ENCODE measurements around the gene VSTM4. TPM values are rescaled to one million over a fixed set of nuclear protein-coding genes. Genes with fewer than 3 reads are reported as not detected.

Gene VSTM4
- total RNA-seq, 1 donor from 2014 or later = 25.2 TPM

DNA sequence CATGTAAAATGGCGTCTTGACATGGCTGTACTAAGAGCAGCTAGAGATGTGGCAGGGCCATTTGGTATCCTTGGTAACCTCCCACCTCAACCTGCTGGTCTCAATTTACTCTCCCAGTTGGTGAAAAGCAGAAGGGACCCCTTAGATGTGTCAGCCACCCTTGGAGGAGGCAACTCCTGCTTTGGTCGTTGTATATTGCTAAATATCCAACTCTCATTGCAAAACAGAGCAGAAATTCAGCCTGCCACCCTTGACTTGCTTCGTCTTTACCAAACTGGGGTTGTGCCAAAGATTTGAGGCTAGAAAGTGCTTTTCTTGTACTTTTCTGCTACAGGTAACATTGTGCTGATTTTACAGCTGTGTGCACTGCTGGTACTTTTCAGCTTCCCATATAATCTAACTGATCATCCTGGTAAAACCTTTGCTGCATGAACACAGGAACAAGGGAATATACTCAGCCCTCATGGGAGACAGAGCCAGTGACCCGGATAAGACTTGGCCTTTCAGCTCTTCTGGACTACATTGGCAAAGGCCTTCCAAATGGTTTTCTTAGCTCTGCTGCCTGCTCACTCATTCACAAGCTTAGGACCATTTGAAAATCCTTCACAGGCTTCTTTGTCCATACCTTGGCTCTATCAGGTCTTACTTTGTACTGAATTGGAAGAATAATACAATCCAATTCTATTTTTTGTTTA lies 2.2 kb upstream of the VSTM4 start:
- DNase-seq (ENCODE audit: low read depth) = no peak

DNA sequence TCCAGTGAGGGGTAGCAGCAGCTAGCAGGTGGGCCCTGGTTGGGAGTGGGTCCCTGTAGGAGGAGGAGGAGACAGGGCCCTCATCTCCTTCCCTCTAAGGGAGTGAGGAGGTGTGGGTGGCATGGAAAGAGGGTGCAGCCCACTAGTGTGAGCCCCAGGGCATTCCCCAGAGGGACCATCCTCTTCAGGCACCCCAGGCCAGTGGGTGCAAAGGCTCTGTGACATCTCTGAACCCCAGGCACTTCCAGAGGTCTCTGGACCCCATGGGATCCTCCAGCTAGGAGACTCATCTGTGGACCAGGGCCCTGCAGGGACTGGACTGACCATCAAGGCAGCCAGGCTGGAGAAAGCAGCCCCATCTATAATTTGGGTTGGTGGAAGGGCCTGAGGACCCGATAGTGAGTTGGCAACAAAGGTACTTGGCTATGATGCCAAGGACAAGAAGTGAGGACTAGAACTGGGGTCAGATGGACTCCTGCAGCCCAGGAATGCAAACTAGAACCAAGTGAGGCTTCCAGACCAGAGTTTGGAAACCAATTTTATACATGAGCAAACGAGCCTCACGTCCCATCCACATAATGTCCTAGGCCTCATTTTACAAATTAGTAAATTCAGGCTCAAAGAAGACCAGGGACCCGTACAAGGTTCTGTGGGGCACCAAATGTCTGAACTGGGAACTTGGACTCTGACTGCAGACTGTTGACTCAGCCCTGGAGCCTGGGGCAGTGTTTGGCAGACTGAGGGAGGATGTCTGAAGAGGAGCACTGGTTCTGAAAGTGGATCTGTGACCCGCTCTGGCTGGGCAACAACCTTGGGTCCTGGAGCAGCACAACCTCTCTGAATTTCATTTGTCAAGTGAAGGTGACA lies 1.4 kb upstream of the VSTM4 start:
- DNase-seq (ENCODE audit: low read depth) = no peak

DNA sequence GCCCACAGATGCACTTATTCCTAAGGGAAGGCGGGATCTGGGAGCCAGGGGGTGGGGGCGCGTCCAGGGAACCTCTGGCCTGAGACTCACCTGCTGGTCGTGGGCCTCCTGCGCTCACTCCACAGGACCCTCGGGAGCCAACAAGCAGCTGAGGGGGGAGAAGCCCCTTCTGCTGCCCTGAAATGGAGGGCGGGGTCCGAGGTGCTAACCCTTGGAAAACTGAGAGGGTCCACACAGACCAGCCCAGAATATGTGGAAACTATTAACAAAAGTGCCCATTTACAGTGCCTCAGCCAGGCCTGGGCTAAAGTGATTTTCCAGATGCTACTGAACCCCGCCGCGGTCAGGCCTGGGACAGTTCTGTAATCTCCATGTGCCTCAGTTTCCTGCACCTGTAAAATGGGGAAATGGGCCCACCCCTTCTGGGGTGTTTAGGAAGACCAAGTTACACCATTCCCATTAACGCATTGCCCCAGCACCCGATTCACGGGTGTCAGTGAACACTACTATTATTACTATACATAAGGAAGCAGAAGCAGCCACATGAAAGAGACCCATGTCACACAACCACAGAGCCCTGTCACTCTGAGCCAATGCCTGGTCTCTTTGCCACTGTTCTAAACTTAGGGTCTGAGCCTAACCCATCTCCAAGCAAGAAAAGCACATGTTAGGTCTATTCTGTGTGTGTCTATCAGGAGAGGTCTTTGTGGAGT lies 630 bp upstream of the VSTM4 start:
- no peak for DNase-seq (ENCODE audit: low read depth)

DNA sequence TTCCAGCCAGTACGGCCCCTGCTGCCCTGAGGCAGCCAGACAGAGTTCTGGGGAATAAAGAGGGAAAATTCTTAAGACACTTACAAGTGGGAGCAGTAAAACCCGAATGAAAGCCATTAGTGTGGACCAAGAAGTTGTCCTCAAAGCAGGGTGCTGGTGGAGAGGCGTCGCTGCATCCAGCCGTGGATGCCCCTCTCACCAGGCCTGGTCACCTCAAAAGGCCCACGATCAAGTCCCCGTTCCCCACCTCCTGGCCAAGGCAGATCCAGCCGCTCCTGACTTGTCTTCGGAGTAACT lies 656 bp downstream of the VSTM4 start:
- no peak for DNase-seq (ENCODE audit: low read depth)

DNA sequence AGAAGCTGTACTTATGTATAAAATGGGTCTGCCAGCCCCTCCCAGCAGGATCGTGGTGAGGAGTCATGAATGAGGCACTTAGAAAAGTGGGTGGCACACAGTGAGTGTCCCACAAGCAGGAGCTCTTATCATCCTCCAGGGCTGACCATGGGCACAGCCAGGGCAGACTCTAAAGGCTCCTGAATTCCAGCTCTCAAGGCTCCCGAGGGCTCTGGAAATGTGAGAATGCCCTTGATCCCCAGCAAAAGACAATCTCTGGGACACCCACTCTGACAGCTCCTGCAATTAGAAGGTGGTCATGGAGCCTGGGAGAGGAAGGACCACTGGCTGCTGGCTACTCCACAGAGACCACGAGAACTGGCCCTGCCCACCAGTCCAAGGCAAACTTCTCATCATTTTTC lies 1.6 kb downstream of the VSTM4 start:
- DNase-seq (ENCODE audit: low read depth) = peak; percentile 63

DNA sequence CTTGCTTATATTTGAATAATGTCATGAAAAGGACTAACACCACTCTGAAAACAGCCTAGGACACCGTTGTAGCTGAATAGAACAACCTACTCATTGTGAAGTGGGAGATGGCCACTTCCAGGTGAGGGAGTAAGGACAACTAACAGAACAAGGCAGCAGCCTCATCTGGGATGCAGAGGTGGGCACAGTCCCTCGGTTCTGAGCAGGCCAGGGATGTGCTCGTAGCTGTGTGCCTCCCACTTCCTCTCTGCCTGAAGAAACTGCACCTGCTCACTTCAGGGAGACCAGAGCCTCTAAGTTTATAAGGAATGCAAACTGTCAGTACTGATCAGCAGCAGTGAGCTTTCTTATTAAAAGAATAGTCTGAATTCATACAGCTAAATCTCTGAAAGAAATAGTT lies 2.5 kb downstream of the VSTM4 start:
- DNase-seq (ENCODE audit: low read depth) = no peak

DNA sequence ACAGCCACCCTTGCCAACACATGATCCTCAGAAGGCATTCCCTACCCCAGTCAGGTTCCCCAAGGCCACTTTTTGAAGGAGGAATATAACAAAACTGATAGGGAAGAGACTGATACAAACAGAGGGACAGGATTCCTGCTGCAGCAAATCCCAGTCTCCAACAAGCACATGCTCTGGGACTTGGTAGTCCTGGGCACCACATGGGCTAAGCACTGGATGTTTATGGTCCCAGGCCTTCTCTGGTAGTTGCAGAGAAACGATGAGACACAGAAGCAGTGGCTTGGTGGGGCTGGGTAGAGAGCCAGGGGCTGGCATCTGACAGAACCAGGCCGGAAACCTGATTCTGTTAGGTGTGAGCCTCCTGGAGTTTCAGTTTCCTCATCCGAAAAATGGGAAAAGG lies 3.2 kb downstream of the VSTM4 start:
- DNase-seq (ENCODE audit: low read depth) = no peak

DNA sequence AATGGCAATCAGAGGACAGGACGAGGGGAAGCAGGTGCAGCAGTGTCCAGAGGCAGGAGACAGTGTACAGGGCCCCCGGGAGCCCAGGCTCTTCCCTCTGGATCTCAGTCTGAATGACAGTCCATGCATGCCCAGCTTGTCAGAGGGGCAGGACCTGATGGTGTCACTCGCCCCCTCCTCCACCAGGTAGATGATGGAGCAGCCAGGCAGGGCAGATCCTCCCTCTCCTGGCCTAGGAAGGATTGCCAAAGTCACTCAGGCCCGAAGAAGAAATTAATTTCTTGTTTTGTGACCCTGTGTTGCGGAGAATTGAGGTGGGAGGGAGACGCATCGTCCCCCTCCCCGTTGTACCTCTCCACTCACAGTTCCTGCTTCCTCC lies 4.0 kb downstream of the VSTM4 start:
- DNase-seq (ENCODE audit: low read depth) = no peak

DNA sequence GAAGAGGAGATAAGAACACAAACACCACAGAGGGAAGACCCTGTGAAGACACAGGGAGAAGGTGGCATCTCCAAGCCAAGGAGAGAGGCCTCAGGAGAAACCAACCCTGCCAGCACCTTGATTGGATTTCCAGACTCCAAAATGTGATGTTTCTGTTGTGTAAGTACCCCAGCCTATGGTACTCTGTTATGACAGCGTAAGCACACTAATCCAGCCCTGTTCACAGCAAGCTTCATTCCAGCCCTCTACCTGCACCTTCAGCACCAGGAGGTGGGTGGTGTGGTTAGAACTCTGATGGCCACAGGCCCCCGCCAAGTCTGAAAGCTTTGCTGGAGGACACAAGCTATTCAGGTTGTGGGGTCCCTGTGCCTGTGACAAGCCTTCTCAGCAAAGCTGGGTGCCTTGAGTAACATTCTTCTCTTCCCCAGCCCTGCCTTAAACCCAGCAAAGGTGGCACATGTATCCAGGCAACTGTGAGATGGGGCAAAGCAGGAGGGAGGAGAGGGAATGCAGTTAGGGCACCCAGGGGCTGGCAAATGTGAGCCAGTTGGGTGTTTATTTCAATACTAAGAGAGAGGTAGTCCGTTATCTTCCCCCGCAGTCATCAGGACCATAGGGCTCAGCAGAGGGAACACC lies 4.5 kb downstream of the VSTM4 start:
- DNase-seq (ENCODE audit: low read depth) = no peak

DNA sequence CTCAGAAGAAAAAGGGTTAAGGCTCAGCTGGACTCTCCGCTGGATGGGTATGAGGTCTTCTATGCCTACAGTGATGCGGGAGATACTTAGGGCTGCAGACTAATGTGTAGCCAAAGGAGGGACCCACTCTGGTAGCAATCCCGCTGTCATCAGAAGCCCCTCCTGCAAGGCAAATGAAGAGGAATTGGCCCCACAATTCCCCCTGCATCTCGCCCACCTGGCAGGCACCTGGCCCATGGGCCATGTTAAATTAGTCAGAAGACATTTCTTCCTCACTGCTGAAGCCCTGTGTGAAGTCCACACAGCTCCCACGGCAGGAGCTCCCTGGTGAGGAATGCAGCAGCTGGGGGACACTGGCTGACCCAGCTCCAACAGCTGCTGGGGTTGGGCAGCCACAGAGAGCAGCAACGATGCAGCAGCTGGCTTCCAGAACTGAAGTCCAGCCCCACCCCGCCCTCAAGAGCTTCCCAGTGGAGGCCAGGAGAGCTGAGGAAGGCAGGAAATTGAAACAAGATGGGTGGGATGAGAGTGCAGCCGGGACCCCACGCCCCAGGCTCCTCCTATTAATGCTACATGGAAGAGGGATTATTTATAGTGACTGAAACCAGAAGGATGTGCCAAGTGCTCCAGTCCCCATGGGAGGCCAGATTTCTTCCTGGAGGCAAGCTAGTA lies 5.5 kb downstream of the VSTM4 start:
- DNase-seq (ENCODE audit: low read depth) = peak; percentile 98

DNA sequence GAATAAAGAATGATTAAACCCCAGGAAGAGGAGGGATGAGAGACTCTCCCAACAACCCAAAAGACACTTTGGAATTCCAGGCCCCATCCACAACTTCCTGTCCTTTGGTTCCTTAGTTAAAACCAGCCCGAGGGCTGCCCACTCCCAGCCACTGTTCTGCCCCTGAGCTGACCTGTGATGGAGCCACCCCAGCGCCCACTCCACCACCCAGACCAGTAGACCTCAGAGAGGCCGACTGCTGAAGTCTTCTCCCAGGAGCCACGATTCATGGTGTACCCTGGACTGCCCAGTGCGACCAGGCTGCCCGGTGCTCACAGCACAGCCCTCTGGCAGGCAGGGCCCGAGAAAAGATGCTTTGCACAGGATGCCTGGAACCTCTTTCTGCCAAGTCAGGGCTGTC lies 6.7 kb downstream of the VSTM4 start:
- no peak for DNase-seq (ENCODE audit: low read depth)

DNA sequence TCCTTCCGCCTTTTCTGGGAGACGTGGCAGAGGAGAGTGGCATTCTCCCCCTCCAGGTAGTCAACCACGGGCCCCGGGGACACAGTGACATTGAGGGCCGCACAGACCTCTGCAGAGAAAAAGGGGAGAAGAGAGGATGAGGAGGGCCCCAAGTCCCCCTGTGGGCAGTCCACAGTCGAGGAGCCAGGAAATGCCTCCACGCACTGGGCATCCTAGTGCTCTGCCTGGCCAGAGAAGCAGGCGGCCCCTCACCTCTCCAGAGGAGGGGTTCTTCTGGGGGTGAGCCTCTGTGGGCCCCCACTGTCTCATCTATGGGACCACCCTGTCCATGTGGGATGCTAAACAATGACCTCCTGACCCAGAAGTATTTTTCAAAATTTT lies 7.4 kb downstream of the VSTM4 start:
- DNase-seq (ENCODE audit: low read depth) = no peak

DNA sequence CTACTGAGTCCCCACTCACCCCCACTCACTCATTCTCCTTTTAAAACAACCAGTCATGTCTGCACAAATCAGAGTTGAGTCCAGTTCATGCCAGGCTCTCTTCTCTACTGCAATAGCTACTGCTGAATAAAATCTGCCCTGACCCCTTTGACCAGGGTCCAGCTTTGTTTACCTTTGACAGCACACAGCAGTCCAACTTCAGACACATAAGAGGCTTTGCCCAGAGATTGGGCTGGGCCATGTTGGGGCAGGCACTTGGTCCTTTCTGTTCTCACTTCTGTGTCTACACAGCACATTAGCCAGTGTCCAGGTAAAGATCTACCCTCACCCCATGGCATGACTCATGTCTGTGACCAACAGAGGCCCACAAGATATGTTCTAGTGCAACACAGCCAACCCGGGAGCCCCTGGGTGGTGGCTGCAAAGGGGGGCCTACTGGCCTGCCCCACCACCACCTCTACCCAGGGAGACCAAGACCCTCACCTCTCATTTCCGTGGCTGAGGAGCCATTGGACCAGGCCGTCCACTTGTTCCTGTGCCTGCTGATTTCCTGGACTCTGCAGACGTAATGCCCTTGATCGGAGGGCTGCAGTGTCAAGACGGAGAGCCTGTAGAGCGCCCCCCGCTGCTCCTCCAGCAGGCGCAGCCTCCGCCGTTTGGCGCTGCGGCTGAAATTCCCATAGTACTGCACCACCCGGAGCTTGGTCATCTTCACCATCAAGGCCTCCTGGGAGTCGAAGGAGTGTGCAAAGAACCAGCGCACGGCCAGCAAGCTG lies 8.0 kb downstream of the VSTM4 start:
- DNase-seq (ENCODE audit: low read depth) = no peak

DNA sequence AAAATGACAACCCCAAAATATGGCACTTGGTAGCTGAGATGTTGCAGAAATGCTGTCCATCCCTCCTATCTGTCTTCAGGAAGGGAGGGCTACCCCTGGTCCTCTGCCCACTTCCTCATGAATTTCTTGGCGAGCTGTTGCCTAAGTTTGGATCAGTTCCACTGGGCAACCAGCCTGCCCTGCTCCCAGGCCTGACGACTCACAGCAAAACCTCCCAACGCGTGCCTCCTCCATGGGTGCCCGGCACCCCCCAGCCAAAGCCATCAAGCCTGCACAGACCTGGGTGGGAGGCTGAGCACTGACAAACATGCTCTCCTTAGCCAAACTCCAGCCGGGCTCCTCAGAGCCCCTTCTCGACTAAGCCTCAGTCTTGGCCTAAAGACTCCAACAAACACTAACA lies 8.9 kb downstream of the VSTM4 start:
- peak; percentile 55 for DNase-seq (ENCODE audit: low read depth)

DNA sequence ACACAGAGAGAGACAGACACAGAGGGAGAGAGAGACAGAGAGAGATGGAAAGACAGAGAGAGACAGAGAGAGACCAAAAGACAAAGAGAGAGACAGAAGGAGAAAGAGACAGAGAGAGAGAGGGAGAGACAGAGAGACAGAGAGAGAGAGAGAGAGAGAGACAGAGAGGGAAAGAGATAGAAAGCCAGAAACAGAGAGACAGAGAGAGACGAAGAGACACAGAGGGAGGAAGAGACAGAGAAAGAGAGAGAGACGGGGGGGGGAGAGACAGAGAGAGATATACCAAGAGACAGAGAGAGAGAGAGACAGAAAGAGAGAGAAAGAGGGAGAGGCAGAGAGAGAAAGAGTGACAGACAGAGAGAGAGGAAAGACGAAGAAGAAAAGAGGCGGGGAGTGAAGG lies 10.2 kb downstream of the VSTM4 start:
- no peak for DNase-seq (ENCODE audit: low read depth)

DNA sequence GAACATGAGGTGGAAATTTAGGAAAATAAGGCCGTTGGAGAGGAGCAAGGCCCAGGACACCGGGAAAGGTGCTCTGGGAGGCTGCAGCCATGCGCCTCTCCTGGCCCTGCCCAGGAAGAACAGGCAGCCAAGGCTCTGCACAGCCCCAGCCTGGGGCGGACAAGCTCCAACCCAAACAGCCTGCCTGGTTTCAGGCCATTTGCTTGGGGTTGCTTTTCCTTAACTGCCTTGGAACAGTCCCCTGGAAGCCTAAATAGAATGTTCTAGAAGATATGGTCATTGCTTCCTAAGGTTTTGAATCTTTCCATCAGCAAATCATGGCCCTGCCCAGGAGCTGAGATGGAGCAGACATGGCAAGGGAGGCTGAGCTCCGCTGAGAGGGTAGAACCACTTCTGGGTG lies 11.0 kb downstream of the VSTM4 start:
- DNase-seq (ENCODE audit: low read depth) = no peak

DNA sequence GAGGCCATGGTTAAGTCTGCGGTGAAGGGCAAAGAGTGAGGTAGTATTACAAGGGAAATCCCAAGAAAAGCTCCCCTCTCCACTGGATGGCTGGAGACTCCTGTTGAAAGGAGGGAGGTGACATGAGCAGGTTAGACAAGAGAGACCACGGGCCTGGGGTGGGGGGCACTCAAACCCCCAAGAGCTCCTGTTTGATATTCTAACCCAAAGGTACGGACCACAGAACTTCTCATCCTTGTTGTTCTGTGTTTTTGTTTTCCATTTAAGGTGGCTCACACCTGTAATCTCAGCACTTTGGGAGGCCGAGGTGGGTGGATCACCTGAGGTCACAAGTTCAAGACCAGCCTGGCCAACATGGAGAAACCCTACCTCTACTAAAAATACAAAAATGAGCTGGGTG lies 11.6 kb downstream of the VSTM4 start:
- DNase-seq (ENCODE audit: low read depth) = no peak

DNA sequence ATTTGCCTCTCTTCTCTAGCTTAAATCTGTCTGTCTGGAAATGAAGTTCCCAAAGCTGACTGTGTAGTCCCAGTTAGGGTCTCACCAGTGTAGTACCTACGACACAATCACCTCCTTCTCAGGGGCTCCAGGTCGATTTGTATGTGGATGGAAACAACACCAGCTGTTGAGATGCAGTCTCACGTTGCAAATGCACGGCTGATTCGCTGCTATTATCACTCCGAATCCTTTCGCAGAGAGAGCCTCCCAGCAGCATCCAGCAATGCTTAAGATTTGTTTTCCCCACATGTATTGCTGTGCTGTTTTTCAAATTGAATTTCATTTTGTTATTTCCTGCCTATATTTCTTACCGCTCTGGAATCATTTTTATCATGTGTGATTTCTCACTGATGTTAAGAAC lies 16.3 kb downstream of the VSTM4 start:
- no peak for DNase-seq (ENCODE audit: low read depth)

DNA sequence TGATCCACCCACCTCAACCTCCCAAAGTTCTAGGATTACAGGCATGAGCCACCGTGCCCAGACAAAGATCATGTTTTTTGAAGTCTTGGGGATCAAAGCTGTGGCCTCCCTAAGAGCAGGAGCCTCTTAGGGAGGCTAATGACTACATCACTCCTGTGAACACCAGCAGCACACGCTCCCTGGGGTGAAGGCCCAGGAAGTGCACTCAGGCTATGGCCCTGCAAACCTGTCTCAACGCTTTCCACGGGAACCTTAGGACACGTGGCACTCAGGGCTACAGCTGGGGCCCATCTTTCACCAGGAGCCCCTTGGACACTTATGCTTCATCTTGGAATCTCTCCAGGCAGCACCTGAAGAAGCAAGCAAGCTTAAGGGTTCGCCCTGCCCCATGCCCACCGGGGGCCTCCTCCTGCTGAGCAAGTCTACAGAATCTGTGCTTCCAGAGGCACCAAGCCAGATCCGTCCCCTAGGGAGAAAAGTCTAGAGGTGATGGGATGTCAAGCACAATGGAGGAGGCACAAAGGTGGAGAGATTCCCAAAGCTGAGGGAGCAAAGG lies 18.4 kb downstream of the VSTM4 start:
- DNase-seq (ENCODE audit: low read depth) = no peak

DNA sequence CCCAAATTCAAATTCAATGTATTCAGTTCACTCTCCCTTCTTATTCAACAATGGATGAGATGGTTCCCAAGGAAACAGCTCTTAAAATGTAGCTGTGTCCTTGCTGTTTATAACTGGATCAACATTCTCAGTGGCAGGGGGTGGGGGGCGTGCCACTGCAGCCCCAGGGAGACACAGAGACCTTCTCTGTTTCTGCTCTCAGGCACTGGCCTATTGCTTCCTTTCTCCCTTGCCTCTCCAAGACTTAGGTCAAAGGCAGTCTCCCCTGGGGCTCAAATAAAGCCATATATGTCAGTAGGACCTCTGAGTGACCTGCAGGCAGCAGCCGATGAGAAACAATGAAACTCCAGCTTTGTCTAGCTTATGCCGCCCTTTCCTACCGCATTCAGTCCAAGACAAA lies 20.7 kb downstream of the VSTM4 start:
- no peak for DNase-seq (ENCODE audit: low read depth)
